Mucosa of descending colon (tissue), 3 donors: ENCODE measurements around the gene AVL9. TPM values are rescaled to one million over a fixed set of nuclear protein-coding genes. Genes with fewer than 3 reads are reported as not detected.
A peak's percentile ranks its signal among the peaks of the same experiment; 100 is the strongest.
"Not testable (repeated sequence)": the region's sequence is repeated elsewhere in the genome, so short reads cannot be mapped to it uniquely, and the experiment has no call there.

ENCODE experiments used
- ATAC-seq: fragments of 200-7000 bp; cut with Tn5 transposase; one replicate; pipeline ENCODE4 v1.9.1; 2020; ENCODE audit warnings: mild to moderate bottlenecking, moderate library complexity
- DNase-seq, 3 donors: peaks; one replicate each; pipeline ENCODE4 v3.0.0-alpha.2; 2020
- H3K36me3 ChIP-seq: fragments of 200-600 bp; one replicate; pipeline ENCODE4 v1.8.0; 2021; ENCODE audit warnings: low read depth, mild to moderate bottlenecking
- H3K4me1 ChIP-seq: fragments of 200-600 bp; one replicate; pipeline ENCODE4 v1.8.0; 2021; ENCODE audit warnings: low read depth, mild to moderate bottlenecking
- H3K4me3 ChIP-seq: fragments of 200-600 bp; one replicate; pipeline ENCODE4 v1.8.0; 2021; ENCODE audit warnings: mild to moderate bottlenecking
- H3K9me3 ChIP-seq: fragments of 200-600 bp; one replicate; pipeline ENCODE4 v1.8.0; 2021; ENCODE audit warnings: mild to moderate bottlenecking
- intact Hi-C, 2 donors: fragments of 100-400 bp; cut with DNase I in 1 of 2; cut with micrococcal nuclease in 1 of 2; formaldehyde crosslinking; loops; one replicate each; pipeline versions ENCODE4 v1.11.0 to v1.11.1; 2022; cut with DNase I, micrococcal nuclease
- total RNA-seq, 3 donors: library from RNA; stranded (reverse); fragmentation: NEBNext Ultra II Directional in 2 of 3; extraction: Animal tissue kit (Norgen Biotek cat#: 25700) in 2 of 3; gene quantifications; one replicate each; pipeline versions ENCODE4 v1.2.1 to v1.2.4, GENCODE V29; 2021 to 2023
- TF ChIP-seq, protein P1 (sequence below): fragments of 200-600 bp; IDR thresholded peaks from one replicate; pipeline ENCODE4 v1.8.0; 2022; ENCODE audit warnings: antibody characterized with exemption, mild to moderate bottlenecking
- donor health status: DM: no; HTN: no; CAD: no; lungs with moderate emphysema.
- donor health status: DM: no; HTN: no; CAD: no.
- donor health status: DM: no; HTN: yes; CAD: no.

AVL9 gene
- total RNA-seq, 3 donors from 2014 or later = 56.7 to 81.2 (median 74.5) TPM

DNA sequence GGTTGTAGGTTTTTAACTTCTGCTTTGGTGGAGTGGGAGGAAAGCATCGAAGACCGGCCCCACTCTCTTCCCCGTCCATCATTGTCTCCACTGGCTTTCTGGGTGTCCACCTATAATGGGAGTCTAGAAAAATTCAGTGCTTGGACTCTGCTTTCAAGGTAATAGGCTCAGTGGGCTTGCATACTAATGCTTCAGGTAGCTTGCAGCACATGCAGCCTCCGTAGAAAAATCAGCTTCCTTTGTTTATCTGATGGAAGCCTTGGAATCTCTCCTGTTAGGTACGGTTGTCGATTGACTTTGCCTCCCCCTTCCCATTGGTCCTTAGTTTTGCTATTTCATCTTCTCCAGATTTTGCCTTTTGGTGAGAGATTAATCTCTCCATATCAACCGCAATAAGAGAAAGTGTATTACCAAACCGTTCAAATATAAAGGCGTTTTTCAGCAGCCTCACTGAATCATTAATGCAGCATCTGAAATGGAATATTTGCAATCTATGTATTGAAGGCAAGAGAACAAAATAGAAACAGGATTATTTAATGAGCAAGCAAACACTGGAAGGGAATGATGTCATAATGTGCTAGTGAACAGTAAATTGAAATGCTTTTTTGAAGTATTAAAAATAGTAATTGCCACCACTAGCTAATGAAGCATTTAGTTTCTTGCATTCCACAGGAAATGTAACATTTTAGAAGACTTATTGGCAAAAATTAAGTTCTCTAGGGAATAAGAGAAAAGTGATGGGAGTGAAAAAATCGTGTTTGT lies 944 bp downstream of the AVL9 start:
- H3K9me3 ChIP-seq = no peaks in the 10 kb centered on the region
- intact Hi-C loops = no loop called here
- H3K4me3 ChIP-seq = peak overlapping the region; percentile 84
- H3K4me1 ChIP-seq = peaks cover 24% of the 10 kb centered on the region
- DNase-seq (peak in 1 of 3 donors; percentile 15), ATAC-seq (no peak)
- H3K36me3 ChIP-seq = no peaks in the 10 kb centered on the region
- TF ChIP-seq, protein P1, sequence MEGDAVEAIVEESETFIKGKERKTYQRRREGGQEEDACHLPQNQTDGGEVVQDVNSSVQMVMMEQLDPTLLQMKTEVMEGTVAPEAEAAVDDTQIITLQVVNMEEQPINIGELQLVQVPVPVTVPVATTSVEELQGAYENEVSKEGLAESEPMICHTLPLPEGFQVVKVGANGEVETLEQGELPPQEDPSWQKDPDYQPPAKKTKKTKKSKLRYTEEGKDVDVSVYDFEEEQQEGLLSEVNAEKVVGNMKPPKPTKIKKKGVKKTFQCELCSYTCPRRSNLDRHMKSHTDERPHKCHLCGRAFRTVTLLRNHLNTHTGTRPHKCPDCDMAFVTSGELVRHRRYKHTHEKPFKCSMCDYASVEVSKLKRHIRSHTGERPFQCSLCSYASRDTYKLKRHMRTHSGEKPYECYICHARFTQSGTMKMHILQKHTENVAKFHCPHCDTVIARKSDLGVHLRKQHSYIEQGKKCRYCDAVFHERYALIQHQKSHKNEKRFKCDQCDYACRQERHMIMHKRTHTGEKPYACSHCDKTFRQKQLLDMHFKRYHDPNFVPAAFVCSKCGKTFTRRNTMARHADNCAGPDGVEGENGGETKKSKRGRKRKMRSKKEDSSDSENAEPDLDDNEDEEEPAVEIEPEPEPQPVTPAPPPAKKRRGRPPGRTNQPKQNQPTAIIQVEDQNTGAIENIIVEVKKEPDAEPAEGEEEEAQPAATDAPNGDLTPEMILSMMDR = no peak

DNA sequence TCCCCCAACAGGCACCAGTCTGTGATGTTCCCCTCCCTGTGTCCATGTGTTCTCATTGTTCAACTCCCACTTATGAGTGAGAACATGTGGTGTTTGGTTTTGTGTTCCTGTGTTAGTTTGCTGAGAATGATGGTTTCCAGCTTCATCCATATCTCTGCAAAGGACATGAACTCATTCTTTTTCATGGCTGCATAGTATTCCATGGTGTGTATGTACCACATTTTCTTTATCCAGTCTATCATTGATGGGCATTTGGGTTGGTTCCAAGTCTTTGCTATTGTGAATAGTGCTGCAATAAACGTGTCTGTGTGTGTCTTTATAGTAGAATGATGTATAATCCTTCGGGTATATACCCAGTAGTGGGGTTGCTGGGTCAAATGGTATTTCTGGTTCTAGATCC lies 4.5 kb downstream of the AVL9 start:
- intact Hi-C loops, DNase-seq, ATAC-seq, H3K9me3 ChIP-seq, H3K4me3 ChIP-seq, H3K36me3 ChIP-seq: not testable (repeated sequence)
- peaks cover 25% of the 10 kb centered on the region for H3K4me1 ChIP-seq

DNA sequence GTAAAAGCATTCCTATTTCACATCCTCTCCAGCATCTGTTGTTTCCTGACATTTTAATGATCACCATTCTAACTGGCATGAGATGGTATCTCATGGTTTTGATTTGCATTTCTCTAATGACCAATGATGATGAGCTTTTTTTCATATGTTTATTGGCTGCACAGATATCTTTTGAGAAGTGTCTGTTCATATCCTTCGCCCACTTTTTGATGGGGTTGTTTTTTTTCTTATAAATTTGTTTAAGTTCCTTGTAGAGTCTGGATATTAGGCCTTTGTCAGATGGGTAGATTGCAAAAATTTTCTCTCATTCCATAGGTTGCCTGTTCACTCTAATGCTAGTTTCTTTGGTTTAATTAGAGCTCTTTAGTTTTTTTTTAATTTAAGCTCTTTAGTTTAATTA lies 4.9 kb downstream of the AVL9 start:
- H3K4me1 ChIP-seq = peaks cover 25% of the 10 kb centered on the region
- ATAC-seq, H3K4me3 ChIP-seq, DNase-seq, H3K9me3 ChIP-seq, intact Hi-C loops, H3K36me3 ChIP-seq: not testable (repeated sequence)

DNA sequence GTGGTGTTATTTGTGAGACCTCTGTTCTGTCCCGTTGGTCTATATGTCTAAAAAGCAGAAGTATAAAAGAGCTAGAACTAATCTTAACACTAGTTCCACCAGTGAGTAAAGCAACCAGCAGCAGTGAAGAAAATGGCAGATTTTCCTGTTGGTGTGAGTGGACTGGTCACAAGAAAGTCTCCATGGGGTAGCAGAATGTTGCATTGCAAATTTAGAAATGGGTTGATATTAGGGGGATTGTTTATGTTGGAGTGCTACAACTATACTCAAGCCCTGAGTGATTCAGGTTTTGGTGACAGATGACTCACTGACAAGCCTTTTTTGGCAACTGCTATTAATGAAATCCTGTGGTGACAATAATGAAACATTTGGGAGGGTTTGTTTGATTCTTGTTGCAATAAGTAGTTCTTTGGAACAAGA lies 5.6 kb downstream of the AVL9 start:
- no peaks in the 10 kb centered on the region for H3K36me3 ChIP-seq
- ATAC-seq = peak; percentile 33
- H3K4me3 ChIP-seq = no peak overlapping the region
- intact Hi-C loops = no loop called here
- H3K9me3 ChIP-seq = no peaks in the 10 kb centered on the region
- TF ChIP-seq, protein P1 = no peak
- no peak for DNase-seq
- H3K4me1 ChIP-seq = peaks cover 25% of the 10 kb centered on the region

DNA sequence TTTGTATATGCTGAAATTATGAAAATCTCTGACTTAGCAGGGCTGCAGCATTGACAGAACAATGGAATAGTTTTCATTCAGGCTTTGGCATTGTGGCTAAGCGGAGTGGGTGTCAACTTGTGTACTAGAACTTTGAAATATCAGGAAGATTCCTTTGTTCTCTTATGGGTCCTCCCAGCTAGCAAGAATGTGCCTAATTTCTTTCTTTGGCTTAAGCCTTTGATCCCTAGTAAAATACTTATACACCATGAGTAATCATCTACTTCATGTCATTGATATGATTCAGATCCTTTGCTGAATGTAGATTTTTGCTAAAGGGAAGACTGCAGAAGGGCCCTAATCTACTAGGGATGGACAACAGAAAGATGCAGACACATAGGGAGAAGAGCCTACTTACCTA lies 6.2 kb downstream of the AVL9 start:
- H3K36me3 ChIP-seq = no peaks in the 10 kb centered on the region
- no peak for DNase-seq
- H3K9me3 ChIP-seq = no peaks in the 10 kb centered on the region
- TF ChIP-seq, protein P1 = no peak
- intact Hi-C loops = no loop called here
- no peak for ATAC-seq
- no peak overlapping the region for H3K4me3 ChIP-seq
- H3K4me1 ChIP-seq = peaks cover 21% of the 10 kb centered on the region

DNA sequence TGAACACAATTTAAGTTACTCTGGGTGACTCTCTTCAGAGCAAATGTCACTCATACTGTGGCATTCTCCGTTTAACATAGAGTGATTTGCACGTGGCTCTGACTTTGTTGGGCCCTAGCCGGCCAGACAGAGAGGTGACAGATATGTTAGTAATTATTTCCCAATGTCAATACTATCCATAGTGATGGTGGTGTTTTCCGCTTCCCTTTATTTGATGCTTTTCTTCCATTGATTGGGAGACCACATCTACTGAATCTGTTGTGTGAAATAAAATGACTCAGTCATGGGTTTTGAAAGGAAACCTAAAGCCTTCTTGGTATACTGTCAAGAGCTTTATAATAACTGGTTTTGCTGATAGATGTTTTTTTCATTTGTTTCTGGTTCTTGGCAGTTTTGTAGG lies 7.4 kb downstream of the AVL9 start:
- H3K4me1 ChIP-seq = peaks cover 17% of the 10 kb centered on the region
- ATAC-seq = no peak
- intact Hi-C loops = no loop called here
- H3K4me3 ChIP-seq = no peak overlapping the region
- no peaks in the 10 kb centered on the region for H3K36me3 ChIP-seq
- DNase-seq = no peak
- TF ChIP-seq, protein P1 = no peak
- H3K9me3 ChIP-seq = no peaks in the 10 kb centered on the region
